ENCODE data around the gene TNFRSF18. TPM values are rescaled to one million over a fixed set of nuclear protein-coding genes. Genes with fewer than 3 reads are reported as not detected.
"Not testable (repeated sequence)": the region's sequence is repeated elsewhere in the genome, so short reads cannot be mapped to it uniquely, and the experiment has no call there.

The TNFRSF18 gene
- polyA plus RNA-seq, 1 donor (not counting 4 experiments of a cell fraction or from before 2014, with no cell fraction given), result 0.21 TPM

DNA sequence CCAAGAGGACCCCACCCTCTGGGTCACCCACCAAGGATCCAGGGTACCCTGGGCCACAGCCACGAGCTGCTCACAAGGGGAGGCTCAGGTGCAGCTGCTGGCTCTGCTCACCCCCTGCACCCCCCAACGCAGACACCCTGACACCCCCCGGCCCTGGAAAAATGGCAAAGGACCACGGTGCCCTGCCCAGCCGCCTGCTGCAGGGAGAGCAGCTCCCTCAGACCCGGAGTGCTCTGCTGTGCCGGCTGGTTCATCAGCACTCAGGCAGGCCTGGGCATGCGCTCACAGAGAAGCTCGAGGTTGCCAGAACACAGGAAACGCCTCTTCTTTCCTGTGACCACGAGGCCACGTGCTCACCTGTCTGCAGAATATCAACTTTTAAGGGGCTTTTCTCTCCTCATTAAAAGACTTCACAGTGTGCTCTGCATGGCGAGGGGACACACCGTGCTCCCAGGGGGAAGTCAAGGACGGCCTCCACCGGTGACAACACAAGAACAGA, 44.4 kb upstream of the TNFRSF18 start:
- Histone ChIP-seq H3K4me2 (ENCODE audit: control insufficient read depth, extremely low read depth, insufficient read depth, low read depth, low read length) (peak overlapping the region; percentile 50), H3K27ac (ENCODE audit: control insufficient read depth, insufficient read depth, low read length) (peak overlapping the region; percentile 2)

DNA sequence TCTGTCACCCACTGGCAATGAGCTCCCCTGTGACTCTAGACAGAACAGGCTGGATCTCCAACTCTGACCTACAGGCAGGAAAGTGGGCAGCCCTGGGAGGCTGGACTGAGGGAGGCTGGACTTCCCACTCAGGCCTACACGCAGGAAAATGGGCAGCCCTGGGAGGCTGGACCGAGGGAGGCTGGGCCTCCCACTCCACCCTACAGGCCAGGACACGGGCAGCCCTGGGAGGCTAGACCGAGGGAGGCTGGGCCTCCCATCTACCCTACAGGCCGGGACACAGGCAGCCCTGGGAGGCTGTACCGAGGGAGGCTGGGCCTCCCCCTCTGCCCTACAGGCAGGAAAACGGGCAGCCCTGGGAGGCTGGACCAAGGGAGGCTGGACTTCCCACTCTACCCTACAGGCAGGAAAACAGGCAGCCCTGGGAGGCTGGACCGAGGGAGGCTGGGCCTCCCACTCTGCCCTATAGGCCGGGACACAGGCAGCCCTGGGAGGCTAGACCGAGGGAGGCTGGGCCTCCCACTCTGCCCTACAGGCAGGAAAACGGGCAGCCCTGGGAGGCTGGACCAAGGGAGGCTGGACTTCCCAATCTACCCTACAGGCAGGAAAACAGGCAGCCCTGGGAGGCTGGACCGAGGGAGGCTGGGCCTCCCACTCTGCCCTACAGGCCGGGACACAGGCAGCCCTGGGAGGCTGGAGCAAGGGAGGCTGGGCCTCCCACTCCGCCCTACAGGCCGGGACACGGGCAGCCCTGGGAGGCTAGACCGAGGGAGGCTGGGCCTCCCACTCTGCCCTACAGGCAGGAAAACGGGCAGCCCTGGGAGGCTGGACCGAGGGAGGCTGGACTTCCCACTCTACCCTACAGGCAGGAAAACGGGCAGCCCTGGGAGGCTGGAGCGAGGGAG, 41.9 kb upstream of the TNFRSF18 start:
- H4K20me1 ChIP-seq (ENCODE audit: control insufficient read depth, extremely low read depth, insufficient read depth, low read length); H3K4me3 ChIP-seq (ENCODE audit: control insufficient read depth in 2 of 3, extremely low read depth in 1 of 3, insufficient read depth in 2 of 3, low read depth in 1 of 3, low read length in 3 of 3); H3K4me2 ChIP-seq (ENCODE audit: control insufficient read depth, extremely low read depth, insufficient read depth, low read depth, low read length); H2AFZ ChIP-seq (ENCODE audit: control insufficient read depth, low read length); H3K36me3 ChIP-seq (ENCODE audit: control insufficient read depth in 2 of 2, extremely low read depth in 1 of 2, insufficient read depth in 2 of 2, low read length in 2 of 2); H3K4me1 ChIP-seq (ENCODE audit: control insufficient read depth, extremely low read depth, insufficient read depth, low read length); H3K9me3 ChIP-seq (ENCODE audit: control insufficient read depth, low read depth, low read length); H3K9me1 ChIP-seq (ENCODE audit: control insufficient read depth, extremely low read depth, insufficient read depth, low read length); dilution Hi-C loops (cut with MboI; ENCODE audit: extremely low pct_ligation_motif_present, low sequenced_read_pairs); FAIRE-seq; H3K27ac ChIP-seq (ENCODE audit: control insufficient read depth, insufficient read depth, low read length); DNase-seq (ENCODE audit: low read depth, low spot score); H3K79me2 ChIP-seq (ENCODE audit: control insufficient read depth, insufficient read depth, low read length); H3K9ac ChIP-seq (ENCODE audit: control insufficient read depth, extremely low read depth, insufficient read depth, low read length): not testable (repeated sequence)
- H3K27me3 ChIP-seq (ENCODE audit: control insufficient read depth, extremely low read depth, insufficient read depth, low read length), result peaks cover 14% of the 10 kb centered on the region

More for the DNA sequence above, 44.4 kb upstream of the TNFRSF18 start:
- FAIRE-seq (peak; percentile 96), DNase-seq (ENCODE audit: low read depth, low spot score) (no peak)
- no peak overlapping the region for H3K9ac ChIP-seq (ENCODE audit: control insufficient read depth, extremely low read depth, insufficient read depth, low read length)
- no peaks in the 10 kb centered on the region for H3K79me2 ChIP-seq (ENCODE audit: control insufficient read depth, insufficient read depth, low read length)
- H3K36me3 ChIP-seq (ENCODE audit: control insufficient read depth in 2 of 2, extremely low read depth in 1 of 2, insufficient read depth in 2 of 2, low read length in 2 of 2), result peaks cover 8 to 18% of the 10 kb centered on the region in 2 experiments
- no peak for TF ChIP-seq EZH2 (IDR thresholded peaks at IDR 0.05; ENCODE audit: low read length)
- TF ChIP-seq, protein P1, sequence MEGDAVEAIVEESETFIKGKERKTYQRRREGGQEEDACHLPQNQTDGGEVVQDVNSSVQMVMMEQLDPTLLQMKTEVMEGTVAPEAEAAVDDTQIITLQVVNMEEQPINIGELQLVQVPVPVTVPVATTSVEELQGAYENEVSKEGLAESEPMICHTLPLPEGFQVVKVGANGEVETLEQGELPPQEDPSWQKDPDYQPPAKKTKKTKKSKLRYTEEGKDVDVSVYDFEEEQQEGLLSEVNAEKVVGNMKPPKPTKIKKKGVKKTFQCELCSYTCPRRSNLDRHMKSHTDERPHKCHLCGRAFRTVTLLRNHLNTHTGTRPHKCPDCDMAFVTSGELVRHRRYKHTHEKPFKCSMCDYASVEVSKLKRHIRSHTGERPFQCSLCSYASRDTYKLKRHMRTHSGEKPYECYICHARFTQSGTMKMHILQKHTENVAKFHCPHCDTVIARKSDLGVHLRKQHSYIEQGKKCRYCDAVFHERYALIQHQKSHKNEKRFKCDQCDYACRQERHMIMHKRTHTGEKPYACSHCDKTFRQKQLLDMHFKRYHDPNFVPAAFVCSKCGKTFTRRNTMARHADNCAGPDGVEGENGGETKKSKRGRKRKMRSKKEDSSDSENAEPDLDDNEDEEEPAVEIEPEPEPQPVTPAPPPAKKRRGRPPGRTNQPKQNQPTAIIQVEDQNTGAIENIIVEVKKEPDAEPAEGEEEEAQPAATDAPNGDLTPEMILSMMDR (optimal IDR thresholded peaks at IDR 0.05 in 1 of 3, IDR thresholded peaks at IDR 0.05 in 1 of 3, conservative IDR thresholded peaks at IDR 0.05 in 1 of 3; ENCODE audit: extremely low read depth in 1 of 3, insufficient read depth in 2 of 3, low read length in 3 of 3), result no peak
- H3K4me1 ChIP-seq (ENCODE audit: control insufficient read depth, extremely low read depth, insufficient read depth, low read length), result peaks cover 8% of the 10 kb centered on the region
- no peaks in the 10 kb centered on the region for H4K20me1 ChIP-seq (ENCODE audit: control insufficient read depth, extremely low read depth, insufficient read depth, low read length)
- dilution Hi-C loops (cut with MboI; ENCODE audit: extremely low pct_ligation_motif_present, low sequenced_read_pairs), result no loop called here
- H3K9me3 ChIP-seq (ENCODE audit: control insufficient read depth, low read depth, low read length), result no peaks in the 10 kb centered on the region
- H2AFZ ChIP-seq (ENCODE audit: control insufficient read depth, low read length), result no peak overlapping the region
- no peaks in the 10 kb centered on the region for H3K9me1 ChIP-seq (ENCODE audit: control insufficient read depth, extremely low read depth, insufficient read depth, low read length)
- peaks cover 11% of the 10 kb centered on the region for H3K27me3 ChIP-seq (ENCODE audit: control insufficient read depth, extremely low read depth, insufficient read depth, low read length)
- peak overlapping the region in 1 of 3 experiments; percentile 39 for H3K4me3 ChIP-seq (ENCODE audit: control insufficient read depth in 2 of 3, extremely low read depth in 1 of 3, insufficient read depth in 2 of 3, low read depth in 1 of 3, low read length in 3 of 3)

All from keratinocyte (primary cell).